ENCODE results near the gene DBF4.
A peak's percentile ranks its signal among the peaks of the same experiment; 100 is the strongest.

GRCh38 chr7:87876869-87877234 lies 559 bp downstream of the DBF4 start:
- TF ChIP-seq CTCF (CRISPR knock-in tag; IDR thresholded peaks at IDR 0.05) = no peak
- no peak for TF ChIP-seq SP140L (CRISPR knock-in tag; IDR thresholded peaks at IDR 0.05; ENCODE audit: borderline replicate concordance)
- no peak for TF ChIP-seq SMAD1 (CRISPR knock-in tag; IDR thresholded peaks at IDR 0.05; ENCODE audit: borderline replicate concordance, low read depth)
- no peak for TF ChIP-seq BHLHE40 (IDR thresholded peaks at IDR 0.05; ENCODE audit: low read length)
- TF ChIP-seq ZNF788 (CRISPR knock-in tag; IDR thresholded peaks at IDR 0.05; ENCODE audit: borderline replicate concordance) = no peak
- no peak for TF ChIP-seq SNAPC4 (CRISPR knock-in tag; IDR thresholded peaks at IDR 0.05)
- TF ChIP-seq SKI (IDR thresholded peaks at IDR 0.05; ENCODE audit: partially characterized antibody) = no peak
- TF ChIP-seq BRCA1 (CRISPR knock-in tag; IDR thresholded peaks at IDR 0.05) = peak; percentile 43; the same call in 1 of the 2 replicates
- TF ChIP-seq CHD4 (IDR thresholded peaks at IDR 0.05; ENCODE audit: borderline replicate concordance, low read length) = no peak
- no peak for TF ChIP-seq ZNF652 (CRISPR knock-in tag; IDR thresholded peaks at IDR 0.05; ENCODE audit: borderline replicate concordance, low read depth)
- no peak for TF ChIP-seq ZNF33A (CRISPR knock-in tag; IDR thresholded peaks at IDR 0.05; ENCODE audit: borderline replicate concordance)
- TF ChIP-seq, protein P1, sequence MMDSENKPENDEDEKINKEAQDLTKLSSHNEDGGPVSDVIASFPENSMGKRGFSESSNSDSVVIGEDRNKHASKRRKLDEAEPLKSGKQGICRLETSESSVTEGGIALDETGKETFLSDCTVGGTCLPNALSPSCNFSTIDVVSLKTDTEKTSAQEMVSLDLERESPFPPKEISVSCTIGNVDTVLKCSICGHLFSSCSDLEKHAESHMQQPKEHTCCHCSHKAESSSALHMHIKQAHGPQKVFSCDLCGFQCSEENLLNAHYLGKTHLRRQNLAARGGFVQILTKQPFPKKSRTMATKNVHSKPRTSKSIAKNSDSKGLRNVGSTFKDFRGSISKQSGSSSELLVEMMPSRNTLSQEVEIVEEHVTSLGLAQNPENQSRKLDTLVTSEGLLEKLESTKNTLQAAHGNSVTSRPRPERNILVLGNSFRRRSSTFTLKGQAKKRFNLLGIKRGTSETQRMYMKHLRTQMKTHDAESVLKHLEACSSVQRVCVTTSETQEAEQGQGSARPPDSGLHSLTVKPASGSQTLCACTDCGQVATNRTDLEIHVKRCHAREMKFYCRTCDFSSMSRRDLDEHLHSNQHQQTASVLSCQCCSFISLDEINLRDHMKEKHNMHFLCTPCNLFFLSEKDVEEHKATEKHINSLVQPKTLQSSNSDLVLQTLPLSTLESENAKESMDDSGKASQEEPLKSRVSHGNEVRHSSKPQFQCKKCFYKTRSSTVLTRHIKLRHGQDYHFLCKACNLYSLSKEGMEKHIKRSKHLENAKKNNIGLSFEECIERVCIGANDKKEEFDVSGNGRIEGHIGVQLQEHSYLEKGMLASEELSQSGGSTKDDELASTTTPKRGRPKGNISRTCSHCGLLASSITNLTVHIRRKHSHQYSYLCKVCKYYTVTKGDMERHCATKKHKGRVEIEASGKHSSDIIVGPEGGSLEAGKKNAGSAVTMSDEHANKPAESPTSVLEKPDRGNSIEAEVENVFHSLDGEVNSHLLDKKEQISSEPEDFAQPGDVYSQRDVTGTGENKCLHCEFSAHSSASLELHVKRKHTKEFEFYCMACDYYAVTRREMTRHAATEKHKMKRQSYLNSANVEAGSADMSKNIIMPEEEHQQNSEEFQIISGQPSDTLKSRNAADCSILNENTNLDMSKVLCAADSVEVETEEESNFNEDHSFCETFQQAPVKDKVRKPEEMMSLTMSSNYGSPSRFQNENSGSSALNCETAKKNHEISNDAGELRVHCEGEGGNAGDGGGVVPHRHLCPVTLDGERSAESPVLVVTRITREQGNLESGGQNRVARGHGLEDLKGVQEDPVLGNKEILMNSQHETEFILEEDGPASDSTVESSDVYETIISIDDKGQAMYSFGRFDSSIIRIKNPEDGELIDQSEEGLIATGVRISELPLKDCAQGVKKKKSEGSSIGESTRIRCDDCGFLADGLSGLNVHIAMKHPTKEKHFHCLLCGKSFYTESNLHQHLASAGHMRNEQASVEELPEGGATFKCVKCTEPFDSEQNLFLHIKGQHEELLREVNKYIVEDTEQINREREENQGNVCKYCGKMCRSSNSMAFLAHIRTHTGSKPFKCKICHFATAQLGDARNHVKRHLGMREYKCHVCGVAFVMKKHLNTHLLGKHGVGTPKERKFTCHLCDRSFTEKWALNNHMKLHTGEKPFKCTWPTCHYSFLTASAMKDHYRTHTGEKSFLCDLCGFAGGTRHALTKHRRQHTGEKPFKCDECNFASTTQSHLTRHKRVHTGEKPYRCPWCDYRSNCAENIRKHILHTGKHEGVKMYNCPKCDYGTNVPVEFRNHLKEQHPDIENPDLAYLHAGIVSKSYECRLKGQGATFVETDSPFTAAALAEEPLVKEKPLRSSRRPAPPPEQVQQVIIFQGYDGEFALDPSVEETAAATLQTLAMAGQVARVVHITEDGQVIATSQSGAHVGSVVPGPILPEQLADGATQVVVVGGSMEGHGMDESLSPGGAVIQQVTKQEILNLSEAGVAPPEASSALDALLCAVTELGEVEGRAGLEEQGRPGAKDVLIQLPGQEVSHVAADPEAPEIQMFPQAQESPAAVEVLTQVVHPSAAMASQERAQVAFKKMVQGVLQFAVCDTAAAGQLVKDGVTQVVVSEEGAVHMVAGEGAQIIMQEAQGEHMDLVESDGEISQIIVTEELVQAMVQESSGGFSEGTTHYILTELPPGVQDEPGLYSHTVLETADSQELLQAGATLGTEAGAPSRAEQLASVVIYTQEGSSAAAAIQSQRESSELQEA (CRISPR knock-in tag; IDR thresholded peaks at IDR 0.05; ENCODE audit: not compliant biosample characterization) = no peak
